Spleen (tissue), 11 donors: Measurements from ENCODE around the gene GPR61. TPM values are rescaled to one million over a fixed set of nuclear protein-coding genes. Genes with fewer than 3 reads are reported as not detected.

ENCODE experiments used
- DNase-seq: peaks from one replicate; pipeline ENCODE4 v3.0.0-alpha.2; 2020
- H3K27ac ChIP-seq, 8 donors: fragments of 200-600 bp; sonication (generic) in 7 of 8; 1 replicate in 4 of 8; 2 replicates in 4 of 8; pipeline versions ENCODE4 v1.5.0 to v1.8.0; 2016 to 2021; ENCODE audit warnings: inconsistent platforms in 4 of 8, mild to moderate bottlenecking in 4 of 8, moderate library complexity in 1 of 8
- H3K27me3 ChIP-seq, 7 donors: fragments of 200-600 bp; sonication (generic) in 6 of 7; replicated peaks in 1 of 7; 1 replicate in 4 of 7; 2 replicates in 3 of 7; pipeline versions ENCODE4 v1.5.0 to v1.8.0; 2016 to 2021; ENCODE audit warnings: inconsistent platforms in 3 of 7, mild to moderate bottlenecking in 1 of 7
- H3K36me3 ChIP-seq, 6 donors: fragments of 200-600 bp; sonication (generic) in 5 of 6; 1 replicate in 4 of 6; 2 replicates in 2 of 6; pipeline versions ENCODE4 v1.5.0 to v1.8.0; 2016 to 2021; ENCODE audit warnings: inconsistent platforms in 2 of 6
- H3K4me1 ChIP-seq, 6 donors: fragments of 200-600 bp; sonication (generic) in 5 of 6; 1 replicate in 3 of 6; 2 replicates in 3 of 6; pipeline versions ENCODE4 v1.5.0 to v1.8.0; 2016 to 2021; ENCODE audit warnings: inconsistent platforms in 3 of 6
- H3K4me3 ChIP-seq, 8 donors: fragments of 200-600 bp; sonication (generic) in 7 of 8; 1 replicate in 4 of 8; 2 replicates in 4 of 8; pipeline versions ENCODE4 v1.5.0 to v1.8.0; 2016 to 2021; ENCODE audit warnings: inconsistent platforms in 4 of 8, mild to moderate bottlenecking in 4 of 8, moderate library complexity in 2 of 8
- H3K9me3 ChIP-seq, 8 donors: fragments of 200-600 bp; sonication (generic) in 7 of 8; 1 replicate in 4 of 8; 2 replicates in 4 of 8; pipeline versions ENCODE4 v1.5.0 to v1.8.0; 2016 to 2021; ENCODE audit warnings: inconsistent platforms in 4 of 8
- CTCF ChIP-seq, 11 experiments: fragments of 200-600 bp in 7 of 11; fragments of 450-650 bp in 4 of 11; sonication (generic) in 4 of 11; IDR thresholded peaks in 8 of 11; conservative IDR thresholded peaks in 3 of 11; 1 replicate in 7 of 11; 2 replicates in 4 of 11; pipeline versions ENCODE4 v1.4.0 to v1.8.0; 2016 to 2021; ENCODE audit warnings: antibody characterized with exemption in 11 of 11, inconsistent platforms in 4 of 11, mild to moderate bottlenecking in 1 of 11
- POLR2A ChIP-seq, 3 donors: fragments of 450-650 bp; IDR thresholded peaks; one replicate each; pipeline ENCODE4 v1.5.1; 2017; ENCODE audit warnings: antibody characterized with exemption in 3 of 3, mild to moderate bottlenecking in 1 of 3
- POLR2AphosphoS5 ChIP-seq, 3 donors: sonication (generic); formaldehyde crosslinking; IDR thresholded peaks; one replicate each; pipeline ENCODE4 v1.5.1; 2017; ENCODE audit warnings: antibody characterized with exemption in 3 of 3
- WGBS, 5 donors: extraction: QIAGEN DNeasy Blood & Tissue Kit in 3 of 5; methylation state at CpG; one replicate each; pipeline versions ENCODE4 v1.1.5 to v1.1.7; 2013 to 2018; 5-methylcytosine and 5-hydroxymethylcytosine counted together
- intact Hi-C: fragments of 100-400 bp; cut with DNase I; formaldehyde crosslinking; loops from one replicate; pipeline ENCODE4 v1.15.0; 2023; ENCODE audit warnings: low total_unique reads
- polyA plus RNA-seq, 3 donors: library from polyadenylated mRNA; stranded (reverse); fragments of 200-250 nt; gene quantifications; one replicate each; pipeline ENCODE4 v1.2.1, GENCODE V29; 2013
- total RNA-seq, 7 donors: library from RNA; depleted of rRNA in 3 of 7; stranded (reverse); fragments of >200 nt in 3 of 7; fragmentation: NEBNext Ultra II Directional in 4 of 7; extraction: Animal tissue kit (Norgen Biotek cat#: 25700) in 4 of 7; gene quantifications; one replicate each; pipeline versions ENCODE4 v1.1.0 to v1.2.1, GENCODE V29; 2016 to 2021
- donor health status: healthy with polysubstance abuse.
- donor health status: DM: no; HTN: no; CAD: no; lungs with moderate emphysema.
- donor health status: DM: no; HTN: no; CAD: no.
- donor health status: Bipolar disorder and iron deficiency.
- donor health status: healthy.
- donor health status: DM: no; HTN: no; CAD: no.
- donor health status: DM: yes; HTN: yes; CAD: no.

Gene GPR61
- total and polyA plus RNA-seq, 10 donors = not detected

- WGBS, 5 donors = 59 to 80% (median 65%) methylated on average over 7 of the region's 7 CpGs
- intact Hi-C loops = no loop called here
- H3K27me3 ChIP-seq = peaks cover 0 to 19% (median 0%) of the 10 kb centered on the region in 7 donors
- no peak for DNase-seq
- H3K27ac ChIP-seq = peak overlapping the region in 3 of 8 donors; percentile 55 to 73 (median 64)
- TF ChIP-seq POLR2A (IDR thresholded peaks at IDR 0.05) (no peak), CTCF (IDR thresholded peaks at IDR 0.05 in 8 of 11, conservative IDR thresholded peaks at IDR 0.05 in 3 of 11) (no peak), POLR2AphosphoS5 (IDR thresholded peaks at IDR 0.05) (no peak)
- no peaks in the 10 kb centered on the region for H3K9me3 ChIP-seq
- no peaks in the 10 kb centered on the region for H3K36me3 ChIP-seq
- peaks cover 7 to 36% (median 22%) of the 10 kb centered on the region in 6 donors for H3K4me1 ChIP-seq
- H3K4me3 ChIP-seq = peak overlapping the region; percentile 59 to 90 (median 72)
Observed at GRCh38 chr1:109508873-109509175, 30.8 kb upstream of the GPR61 start.

- TF ChIP-seq CTCF (IDR thresholded peaks at IDR 0.05 in 8 of 11, conservative IDR thresholded peaks at IDR 0.05 in 3 of 11) = no peak
- TF ChIP-seq POLR2AphosphoS5 (IDR thresholded peaks at IDR 0.05) = peak in 2 of 3 donors; percentile 31 to 46
- H3K27ac ChIP-seq = peak within 1 kb of the TSS in 5 of 8 donors; percentile 43 to 73 (median 60)
- H3K9me3 ChIP-seq = no peaks in the 10 kb centered on the region
- 1 to 9% (median 1%) methylated on average over 23 to 100 of the region's 100 CpGs for WGBS, 5 donors
- H3K4me3 ChIP-seq = peak within 1 kb of the TSS; percentile 59 to 90 (median 72)
- peaks cover 7 to 30% (median 19%) of the 10 kb centered on the region in 6 donors for H3K4me1 ChIP-seq
- intact Hi-C loops = no loop called here
- peak; percentile 90 for DNase-seq
- peaks cover 0 to 19% (median 0%) of the 10 kb centered on the region in 7 donors for H3K27me3 ChIP-seq
- H3K36me3 ChIP-seq = no peaks in the 10 kb centered on the region
Observed at GRCh38 chr1:109509176-109510134, 30.2 kb upstream of the GPR61 start, which contains the start of gene AMIGO1. TSS of gene AMIGO1 (minus strand) at chr1:109509727. CDS start at chr1:109508912, 815 bp downstream.

GRCh38 chr1:109513110-109513710, 26.5 kb upstream of the GPR61 start:
- H3K27ac ChIP-seq = no peak overlapping the region
- H3K4me3 ChIP-seq = no peak overlapping the region
- H3K9me3 ChIP-seq = no peaks in the 10 kb centered on the region
- WGBS, 5 donors = 80 to 93% (median 86%) methylated on average over 2 of the region's 2 CpGs
- intact Hi-C loops = no loop called here
- H3K27me3 ChIP-seq = peaks cover 0 to 19% (median 0%) of the 10 kb centered on the region in 7 donors
- peaks cover 7 to 25% (median 18%) of the 10 kb centered on the region in 6 donors for H3K4me1 ChIP-seq
- no peaks in the 10 kb centered on the region for H3K36me3 ChIP-seq
- TF ChIP-seq CTCF (IDR thresholded peaks at IDR 0.05 in 8 of 11, conservative IDR thresholded peaks at IDR 0.05 in 3 of 11) (no peak), POLR2A (IDR thresholded peaks at IDR 0.05) (no peak), POLR2AphosphoS5 (IDR thresholded peaks at IDR 0.05) (no peak)
- DNase-seq = no peak

GRCh38 chr1:109514846-109515245, 24.8 kb upstream of the GPR61 start:
- Histone ChIP-seq H3K36me3 (no peaks in the 10 kb centered on the region), H3K27me3 (peaks cover 0 to 6% (median 0%) of the 10 kb centered on the region in 7 donors), H3K4me3 (no peak overlapping the region), H3K4me1 (peaks cover 0 to 10% (median 6%) of the 10 kb centered on the region in 6 donors), H3K27ac (no peak overlapping the region), H3K9me3 (no peaks in the 10 kb centered on the region)
- intact Hi-C loops = no loop called here
- no peak for DNase-seq
- WGBS, 5 donors = 77 to 89% (median 83%) methylated on average over 3 of the region's 3 CpGs
- TF ChIP-seq POLR2A (IDR thresholded peaks at IDR 0.05) (no peak), CTCF (IDR thresholded peaks at IDR 0.05 in 8 of 11, conservative IDR thresholded peaks at IDR 0.05 in 3 of 11) (no peak), POLR2AphosphoS5 (IDR thresholded peaks at IDR 0.05) (no peak)
